Measurements from ENCODE around the gene MAPK8IP2.
A peak's percentile ranks its signal among the peaks of the same experiment; 100 is the strongest.

DNA sequence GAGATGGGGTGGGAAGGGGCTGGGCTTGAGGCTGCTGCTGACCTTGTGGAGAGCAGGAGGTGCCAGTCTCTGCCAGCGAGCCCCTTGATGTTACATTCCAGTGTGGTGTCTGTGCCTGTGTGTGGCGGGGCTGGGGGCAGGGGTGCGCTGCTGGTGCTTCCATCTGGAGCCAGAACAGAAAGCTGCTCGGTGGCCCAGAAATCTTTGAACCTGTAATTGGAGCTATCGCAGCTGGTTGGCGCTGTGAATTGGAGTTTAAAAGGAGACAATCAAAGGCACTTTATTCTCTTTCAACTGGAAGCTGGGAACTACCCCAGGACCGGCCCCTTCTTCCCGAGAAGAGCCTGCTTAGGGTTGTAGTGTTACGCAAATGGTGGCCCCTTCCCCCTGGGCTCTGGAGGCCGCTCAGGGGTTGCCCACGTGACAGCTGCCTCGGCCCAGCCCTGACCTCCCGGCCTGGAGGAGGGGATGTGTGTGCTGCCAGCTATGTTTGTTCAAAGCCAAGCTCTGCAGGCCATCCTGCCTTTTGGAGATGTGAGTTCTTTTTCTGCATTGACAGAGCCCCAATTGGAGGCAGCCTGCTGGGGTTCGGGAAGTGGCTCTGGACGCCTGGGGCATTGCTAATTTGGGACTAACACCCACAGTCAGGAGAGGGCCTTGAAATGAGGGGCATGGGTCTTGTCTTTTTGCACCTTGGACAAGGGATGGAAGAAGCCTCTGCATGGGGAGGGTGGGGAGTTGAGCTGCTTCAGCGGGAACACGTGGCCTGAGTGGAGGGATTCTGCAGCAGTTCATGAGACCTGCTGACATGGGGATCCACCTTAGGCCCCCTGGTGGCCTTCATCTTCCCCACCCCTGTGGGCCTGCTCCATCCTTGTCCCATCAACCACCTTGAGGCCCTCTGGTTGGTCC, 41.4 kb downstream of the MAPK8IP2 start:
- TF ChIP-seq, protein P1, sequence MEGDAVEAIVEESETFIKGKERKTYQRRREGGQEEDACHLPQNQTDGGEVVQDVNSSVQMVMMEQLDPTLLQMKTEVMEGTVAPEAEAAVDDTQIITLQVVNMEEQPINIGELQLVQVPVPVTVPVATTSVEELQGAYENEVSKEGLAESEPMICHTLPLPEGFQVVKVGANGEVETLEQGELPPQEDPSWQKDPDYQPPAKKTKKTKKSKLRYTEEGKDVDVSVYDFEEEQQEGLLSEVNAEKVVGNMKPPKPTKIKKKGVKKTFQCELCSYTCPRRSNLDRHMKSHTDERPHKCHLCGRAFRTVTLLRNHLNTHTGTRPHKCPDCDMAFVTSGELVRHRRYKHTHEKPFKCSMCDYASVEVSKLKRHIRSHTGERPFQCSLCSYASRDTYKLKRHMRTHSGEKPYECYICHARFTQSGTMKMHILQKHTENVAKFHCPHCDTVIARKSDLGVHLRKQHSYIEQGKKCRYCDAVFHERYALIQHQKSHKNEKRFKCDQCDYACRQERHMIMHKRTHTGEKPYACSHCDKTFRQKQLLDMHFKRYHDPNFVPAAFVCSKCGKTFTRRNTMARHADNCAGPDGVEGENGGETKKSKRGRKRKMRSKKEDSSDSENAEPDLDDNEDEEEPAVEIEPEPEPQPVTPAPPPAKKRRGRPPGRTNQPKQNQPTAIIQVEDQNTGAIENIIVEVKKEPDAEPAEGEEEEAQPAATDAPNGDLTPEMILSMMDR (IDR thresholded peaks at IDR 0.05) = peak; percentile 28
- TF ChIP-seq EZH2 (IDR thresholded peaks at IDR 0.05) = no peak
